GM12873 (cell line): ENCODE results near the gene S1PR3.

Source experiments
- CTCF ChIP-seq: IDR thresholded peaks from 2 replicates; pipeline ENCODE4 v1.5.1; 2012; ENCODE audit warnings: low read depth, mild to moderate bottlenecking, moderate library complexity, low read length, control low read depth; ENCODE audit not compliant: insufficient read depth; ENCODE audit errors: missing control alignments

S1PR3 gene

GRCh38 chr9:89006996-89007967 is 16.0 kb downstream of the S1PR3 start:
- no peak for TF ChIP-seq CTCF

DNA sequence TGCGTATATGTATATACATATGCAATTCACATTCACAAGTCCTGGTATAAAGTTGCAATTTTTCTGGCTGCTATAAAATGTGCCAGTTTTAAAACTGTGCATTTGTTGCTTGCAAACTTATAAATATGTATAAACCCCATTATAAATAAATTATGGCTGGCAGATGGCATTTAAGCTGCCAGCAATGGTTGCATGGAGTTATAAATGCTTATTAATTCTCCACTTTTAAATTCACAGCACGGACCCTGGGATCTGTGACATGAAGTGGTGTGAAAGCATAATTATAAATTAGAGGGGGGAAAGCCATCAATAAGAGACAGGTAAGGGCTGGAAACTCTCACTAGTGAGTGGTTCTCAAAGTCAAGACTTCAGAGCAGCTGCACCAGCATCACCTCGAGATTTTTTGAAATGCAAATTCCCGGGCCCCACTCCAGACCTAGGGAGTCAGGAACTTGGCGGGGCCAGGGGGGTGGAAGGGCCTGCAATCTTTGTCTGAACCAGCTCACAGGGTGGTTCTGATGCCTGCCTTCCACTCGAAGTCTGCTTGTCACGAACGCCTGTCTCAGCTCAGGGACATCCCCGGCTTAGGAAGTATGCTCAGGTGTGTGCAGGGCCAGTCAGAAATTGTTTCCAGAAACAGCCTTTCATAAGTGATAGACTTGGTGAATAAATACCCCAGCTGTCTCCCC is 16.9 kb downstream of the S1PR3 start:
- no peak for TF ChIP-seq CTCF

GRCh38 chr9:89008744-89009545 is 17.7 kb downstream of the S1PR3 start:
- no peak for TF ChIP-seq CTCF

- TF ChIP-seq CTCF, result no peak
Observed at GRCh38 chr9:89009546-89009840, 18.2 kb downstream of the S1PR3 start.

- TF ChIP-seq CTCF, result no peak
Observed at GRCh38 chr9:89010056-89010455, 18.8 kb downstream of the S1PR3 start.

- no peak for TF ChIP-seq CTCF
Observed at GRCh38 chr9:89010526-89011111, 19.4 kb downstream of the S1PR3 start.

GRCh38 chr9:89011683-89012082 is 20.4 kb downstream of the S1PR3 start:
- no peak for TF ChIP-seq CTCF
